COLO829 (cell line): ENCODE measurements around the gene PRRC2C.
"Not testable (repeated sequence)": the region's sequence is repeated elsewhere in the genome, so short reads cannot be mapped to it uniquely, and the experiment has no call there.

Experiments
- DNase-seq: peaks from one replicate; pipeline ENCODE4 v3.0.0; 2012; ENCODE audit warnings: low spot score

The PRRC2C gene

DNA sequence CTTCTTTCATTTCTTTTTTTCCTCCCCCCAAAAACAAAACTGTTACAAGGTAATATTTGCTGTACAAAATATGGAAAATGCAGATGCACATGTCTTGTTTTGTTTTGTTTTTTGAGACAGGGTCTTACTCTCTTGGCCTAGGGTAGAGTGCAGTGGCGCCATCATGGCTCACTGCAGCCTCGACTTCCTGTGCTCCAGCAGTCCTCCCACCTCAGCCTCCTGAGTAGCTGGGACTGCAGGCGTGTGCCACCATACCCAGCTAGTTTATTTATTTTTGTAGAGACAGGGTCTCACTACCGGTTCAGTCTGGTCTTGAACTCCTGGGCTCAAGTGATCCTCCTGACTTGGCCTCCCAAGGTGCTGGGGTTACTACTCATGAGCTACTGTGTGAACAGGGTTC is 15.5 kb downstream of the PRRC2C start:
- DNase-seq: no peak

DNA sequence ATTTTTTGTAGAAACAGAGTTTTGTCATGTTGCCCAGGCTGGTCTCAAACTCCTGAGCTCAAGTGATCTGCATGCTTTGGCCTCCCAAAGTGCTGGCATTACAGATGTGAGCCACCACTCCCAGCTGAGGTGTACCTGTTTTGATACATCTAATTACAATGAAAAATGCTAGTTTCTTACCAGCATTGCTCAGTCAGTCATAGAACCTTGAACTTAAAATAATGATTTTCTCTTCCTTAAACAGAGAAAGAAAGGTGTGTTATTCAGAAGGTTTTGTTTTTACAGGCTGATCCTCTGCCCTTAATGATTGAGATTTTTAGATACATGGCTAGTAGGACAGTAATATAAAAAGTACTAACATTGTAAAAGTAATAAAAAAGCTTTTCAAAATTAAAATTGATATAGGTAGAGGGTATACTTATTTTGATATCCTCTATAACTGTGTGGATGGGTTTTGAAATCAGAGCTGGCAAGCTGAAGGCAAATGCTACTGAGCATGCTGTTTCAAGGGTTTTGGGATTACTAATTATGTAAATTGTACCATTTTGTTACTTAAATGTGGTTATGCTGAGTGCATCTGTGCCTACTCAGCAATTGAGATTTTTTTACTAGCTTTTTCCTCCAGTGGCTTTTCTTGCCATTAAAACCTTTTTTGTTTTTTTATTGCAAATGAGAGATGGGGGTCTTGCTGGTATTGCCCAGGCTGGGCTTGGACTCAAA is 16.1 kb downstream of the PRRC2C start:
- DNase-seq: no peak

DNA sequence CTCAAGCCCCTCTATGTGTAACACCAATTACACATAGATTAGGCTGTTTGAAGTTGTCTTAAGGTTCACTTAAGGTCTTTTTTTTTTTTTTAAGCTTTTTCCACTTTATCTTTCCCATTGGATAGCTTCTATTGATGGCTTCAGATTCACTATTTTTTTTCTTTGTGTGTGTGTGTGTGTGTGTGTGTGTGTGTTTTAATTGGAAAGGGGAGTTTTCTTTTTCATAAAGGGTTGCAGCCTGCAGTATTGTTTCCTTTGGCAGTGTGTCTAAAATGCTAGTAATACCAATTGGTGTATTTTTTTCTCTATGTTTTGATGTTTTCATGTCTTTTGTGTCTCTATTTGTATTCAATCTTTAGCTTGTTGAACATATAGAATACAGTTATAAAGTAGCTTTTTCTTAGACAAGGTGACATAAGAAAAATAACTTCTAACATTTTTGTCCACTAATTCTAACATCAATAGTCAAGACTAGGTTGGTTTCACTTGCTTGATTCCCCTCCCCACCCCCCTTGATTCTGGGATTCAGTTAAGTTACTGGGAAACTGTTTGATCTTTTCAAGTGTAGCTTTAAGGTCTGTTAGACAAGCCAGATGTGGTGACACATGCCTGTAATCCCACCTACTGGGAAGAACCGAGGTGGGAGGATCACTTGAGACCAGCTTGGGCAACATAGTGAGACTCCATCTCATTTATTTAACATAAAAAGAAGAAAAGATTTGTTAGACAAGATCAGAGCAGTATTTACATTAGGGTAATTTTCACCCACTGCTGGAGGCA is 21.4 kb downstream of the PRRC2C start:
- no peak for DNase-seq

DNA sequence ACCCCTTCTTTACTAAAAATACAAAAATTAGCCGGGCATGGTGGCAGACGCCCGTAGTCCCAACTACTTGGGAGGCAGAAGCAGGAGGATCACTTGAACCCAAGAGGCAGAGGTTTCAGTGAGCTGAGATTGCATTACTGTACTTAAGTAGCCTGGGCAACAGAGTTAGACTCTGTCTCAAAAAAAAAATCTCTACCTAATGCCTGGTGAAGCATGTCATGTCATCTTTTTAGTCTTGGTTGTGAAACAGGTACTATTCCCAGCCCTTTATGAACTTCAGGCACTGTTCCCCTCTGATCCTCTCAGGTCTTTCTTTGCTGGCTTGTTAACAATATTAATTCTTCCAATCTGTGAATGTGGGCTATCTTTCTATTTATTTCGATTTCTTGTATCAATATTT is 22.1 kb downstream of the PRRC2C start:
- DNase-seq: no peak

DNA sequence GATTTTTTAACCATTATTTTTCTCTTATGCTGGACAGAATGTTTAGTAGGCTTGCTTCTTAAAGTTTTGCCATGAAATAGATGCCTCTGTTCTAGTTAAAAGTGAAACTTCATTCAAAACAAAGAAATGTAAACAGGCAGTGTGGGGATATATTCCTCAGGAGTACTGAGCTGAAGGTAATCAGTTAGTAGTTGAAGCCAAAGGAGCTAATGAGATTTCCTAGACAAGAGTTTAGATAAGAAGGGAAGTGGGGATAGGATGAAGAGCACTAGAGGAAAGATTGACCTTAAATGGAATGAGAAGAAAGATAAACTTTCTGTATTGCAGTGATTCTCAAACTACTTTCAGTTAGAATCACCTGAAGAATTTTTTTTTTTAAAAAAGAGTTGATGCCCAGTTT is 23.9 kb downstream of the PRRC2C start:
- no peak for DNase-seq

DNA sequence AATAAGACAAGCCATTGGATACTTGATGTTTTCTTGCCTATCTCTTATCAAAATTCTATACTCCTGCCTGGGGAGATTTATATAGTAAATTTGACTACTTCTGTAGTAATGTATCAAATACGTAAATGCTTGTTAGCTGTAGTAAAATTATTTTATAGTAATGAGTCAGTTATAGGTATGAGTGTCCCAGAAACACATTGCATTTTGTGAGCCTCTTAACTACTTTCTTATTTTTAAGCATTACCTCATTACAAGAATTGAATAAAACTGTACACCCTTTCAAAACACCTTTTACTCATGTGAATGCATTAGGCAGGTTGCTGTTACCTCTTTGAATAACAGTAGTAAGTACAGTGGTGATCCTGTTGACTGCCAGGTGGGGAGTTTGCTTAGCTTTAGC is 28.4 kb downstream of the PRRC2C start:
- no peak for DNase-seq

DNA sequence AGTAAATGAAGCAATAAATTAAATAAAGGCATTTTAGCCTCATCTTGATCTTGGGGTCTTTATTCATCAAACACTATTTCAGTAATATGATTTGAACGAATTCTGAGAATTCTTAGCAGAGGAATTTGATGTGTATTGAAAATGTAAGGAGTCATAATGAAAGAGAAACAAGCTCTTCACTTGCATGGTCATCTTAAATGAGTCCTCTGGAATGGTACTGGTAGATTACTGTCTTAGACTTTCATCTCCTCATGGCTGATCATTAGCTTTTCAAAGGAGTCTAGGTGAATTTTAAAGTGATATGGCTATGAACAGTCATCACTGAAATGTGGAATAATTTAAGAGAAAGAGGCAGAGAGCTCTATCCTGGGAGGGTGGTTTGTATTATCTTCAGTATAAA is 30.0 kb downstream of the PRRC2C start:
- DNase-seq: no peak

DNA sequence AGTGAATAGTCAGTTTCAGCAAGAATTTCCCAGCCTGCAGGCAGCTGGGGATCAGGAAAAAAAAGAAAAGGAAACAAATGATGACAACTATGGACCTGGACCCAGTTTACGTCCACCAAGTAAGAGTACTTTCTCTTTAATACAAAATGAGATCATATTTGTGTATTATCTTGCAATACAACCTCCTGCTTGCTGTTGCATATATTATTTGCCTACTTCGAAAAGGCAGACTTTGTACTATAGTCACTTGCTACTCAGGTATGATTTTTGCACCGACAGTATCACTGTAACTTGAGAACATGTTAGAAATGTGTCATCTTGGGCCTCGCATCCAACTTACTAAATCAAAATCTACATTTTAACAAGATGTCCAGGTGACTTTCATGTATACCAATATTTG is 30.4 kb downstream of the PRRC2C start:
- DNase-seq: no peak

DNA sequence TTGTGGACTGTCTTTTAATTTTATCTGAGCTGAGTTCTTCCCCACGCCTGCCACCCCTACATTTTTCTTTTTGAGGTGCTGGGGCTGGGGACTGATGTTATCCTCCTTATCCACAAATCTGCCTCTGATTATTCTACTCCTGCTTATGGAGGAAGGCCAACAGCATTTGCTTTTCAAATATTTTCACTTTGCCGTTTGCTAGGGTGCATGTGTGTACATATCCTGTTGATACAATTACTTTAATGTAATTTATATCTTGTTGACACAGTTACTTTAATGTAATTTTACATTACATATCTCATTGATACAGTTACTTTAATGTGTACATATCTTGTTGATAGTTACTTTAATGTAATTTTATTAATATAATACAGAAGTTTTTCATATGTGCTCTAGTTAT is 36.2 kb downstream of the PRRC2C start:
- no peak for DNase-seq

DNA sequence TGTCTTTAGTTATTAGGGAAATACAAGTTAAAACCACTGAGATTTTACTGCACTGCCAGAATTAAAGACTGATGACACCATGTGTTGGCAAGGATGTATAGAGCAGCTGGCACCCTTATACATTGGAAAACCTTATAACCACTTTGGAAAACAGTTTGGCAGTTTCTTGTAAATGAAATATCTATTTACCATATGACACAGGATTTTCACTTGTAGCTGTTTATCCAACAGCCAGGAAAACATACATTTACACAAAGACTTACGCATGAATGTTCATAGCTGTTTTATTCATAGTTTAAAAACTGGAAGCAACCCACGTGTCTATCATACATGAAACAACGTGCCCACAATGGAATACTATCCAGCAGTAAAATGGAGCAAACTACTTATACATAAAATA is 45.3 kb downstream of the PRRC2C start:
- no peak for DNase-seq

DNA sequence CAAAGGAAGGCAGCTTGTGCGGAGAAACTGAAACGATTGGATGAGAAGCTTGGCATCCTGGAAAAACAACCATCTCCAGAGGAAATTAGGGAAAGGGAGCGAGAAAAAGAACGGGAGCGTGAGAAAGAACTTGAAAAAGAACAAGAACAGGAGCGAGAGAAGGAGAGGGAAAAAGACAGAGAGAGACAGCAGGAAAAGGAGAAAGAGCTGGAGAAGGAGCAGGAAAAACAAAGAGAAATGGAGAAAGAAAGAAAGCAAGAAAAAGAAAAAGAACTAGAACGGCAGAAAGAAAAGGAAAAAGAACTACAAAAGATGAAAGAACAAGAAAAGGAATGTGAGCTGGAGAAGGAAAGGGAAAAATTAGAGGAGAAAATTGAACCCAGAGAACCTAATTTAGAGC is 47.2 kb downstream of the PRRC2C start:
- no peak for DNase-seq

DNA sequence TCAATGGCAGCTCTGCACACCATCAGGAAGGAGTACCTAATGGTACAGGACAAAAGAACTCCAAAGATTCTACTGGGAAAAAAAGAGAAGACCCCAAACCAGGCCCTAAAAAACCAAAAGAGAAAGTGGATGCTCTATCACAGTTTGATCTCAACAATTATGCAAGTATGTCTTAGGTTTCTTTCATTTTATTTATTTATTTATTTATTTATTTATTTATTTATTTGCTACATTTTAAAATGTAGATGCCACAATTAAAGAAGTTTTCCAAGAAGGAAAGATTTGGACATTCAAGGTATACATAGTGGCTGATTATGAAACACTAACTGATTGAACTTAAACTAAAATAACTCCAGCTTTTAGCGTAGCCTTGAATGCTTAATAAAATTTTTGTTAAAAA is 60.2 kb downstream of the PRRC2C start:
- DNase-seq: no peak

DNA sequence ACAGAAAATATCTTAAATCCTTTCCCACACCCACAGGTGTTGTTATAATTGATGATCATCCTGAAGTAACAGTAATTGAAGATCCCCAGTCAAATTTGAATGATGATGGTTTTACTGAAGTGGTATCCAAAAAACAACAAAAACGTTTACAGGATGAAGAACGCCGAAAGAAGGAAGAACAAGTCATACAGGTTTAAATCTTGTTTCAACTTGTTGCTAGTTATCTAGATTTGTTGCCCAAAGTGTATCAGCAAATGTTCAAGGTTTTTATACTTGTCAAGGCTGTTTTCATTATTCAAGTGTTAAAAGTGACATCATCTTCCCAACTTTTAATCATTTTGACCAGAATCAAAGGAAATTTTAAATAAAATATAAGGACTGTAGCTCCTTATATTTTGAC is 64.7 kb downstream of the PRRC2C start:
- no peak for DNase-seq

DNA sequence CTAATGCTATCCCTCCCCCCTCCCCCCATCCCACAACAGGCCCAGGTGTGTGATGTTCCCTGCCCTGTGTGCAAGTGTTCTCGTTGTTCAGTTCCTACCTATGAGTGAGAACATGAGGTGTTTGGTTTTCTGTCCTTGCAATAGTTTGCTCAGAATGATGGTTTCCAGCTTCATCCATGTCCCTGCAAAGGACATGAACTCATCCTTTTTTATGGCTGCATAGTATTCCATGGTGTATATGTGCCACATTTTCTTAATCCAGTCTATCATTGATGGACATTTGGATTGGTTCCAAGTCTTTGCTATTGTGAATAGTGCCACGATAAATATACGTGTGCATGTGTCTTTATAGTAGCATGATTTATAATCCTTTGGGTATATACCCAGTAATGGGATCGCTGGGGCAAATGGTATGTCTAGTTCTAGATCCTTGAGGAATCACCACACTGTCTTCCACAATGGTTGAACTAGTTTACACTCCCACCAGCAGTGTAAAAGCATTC is 65.3 kb downstream of the PRRC2C start:
- DNase-seq: not testable (repeated sequence)

DNA sequence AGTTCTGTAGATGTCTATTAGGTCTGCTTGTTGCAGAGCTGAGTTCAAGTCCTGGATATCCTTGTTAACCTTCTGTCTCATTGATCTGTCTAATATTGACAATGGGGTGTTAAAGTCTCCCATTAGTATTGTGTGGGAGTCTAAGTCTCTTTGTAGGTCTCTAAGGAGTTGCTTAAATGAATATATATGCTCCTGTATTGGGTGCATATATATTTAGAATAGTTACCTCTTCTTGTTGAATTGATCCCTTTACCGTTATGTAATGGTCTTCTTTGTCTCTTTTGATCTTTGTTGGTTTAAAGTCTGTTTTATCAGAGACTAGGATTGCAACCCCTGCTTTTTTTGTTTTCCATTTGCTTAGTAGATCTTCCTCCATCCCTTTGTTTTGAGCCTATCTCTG is 68.6 kb downstream of the PRRC2C start:
- DNase-seq: not testable (repeated sequence)

DNA sequence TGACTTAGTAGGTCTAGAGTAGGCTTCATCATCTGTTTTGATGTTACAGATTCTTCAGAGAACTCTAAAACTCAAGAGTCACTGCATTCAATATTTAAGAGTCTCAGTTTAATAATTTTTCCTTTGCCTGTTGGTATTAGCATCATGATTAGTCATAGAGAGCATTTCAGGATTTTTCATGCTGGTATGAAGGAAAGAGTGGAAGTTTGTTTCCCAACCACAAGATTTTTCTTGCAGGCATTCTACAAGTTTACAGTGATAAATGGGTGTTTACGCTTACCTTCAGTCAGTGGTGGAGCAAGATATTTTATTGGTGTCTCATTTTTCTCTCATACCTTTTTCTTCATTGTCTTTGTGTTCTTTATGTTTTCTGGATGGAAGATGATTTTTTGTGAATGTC is 78.3 kb downstream of the PRRC2C start:
- no peak for DNase-seq

DNA sequence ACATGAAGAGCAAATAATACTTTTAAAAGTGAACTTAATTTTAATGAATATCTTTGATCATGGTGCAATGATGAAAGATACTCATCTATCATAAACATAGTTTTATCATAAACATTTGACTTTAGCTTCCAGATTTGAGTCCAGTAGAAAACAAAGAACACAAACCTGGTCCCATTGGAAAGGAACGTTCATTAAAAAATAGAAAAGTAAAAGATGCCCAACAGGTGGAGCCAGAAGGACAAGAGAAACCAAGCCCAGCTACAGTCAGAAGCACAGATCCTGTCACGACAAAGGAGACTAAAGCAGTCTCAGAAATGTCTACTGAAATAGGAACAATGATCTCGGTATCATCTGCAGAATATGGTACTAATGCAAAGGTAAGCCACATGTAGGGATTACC is 81.1 kb downstream of the PRRC2C start:
- no peak for DNase-seq

DNA sequence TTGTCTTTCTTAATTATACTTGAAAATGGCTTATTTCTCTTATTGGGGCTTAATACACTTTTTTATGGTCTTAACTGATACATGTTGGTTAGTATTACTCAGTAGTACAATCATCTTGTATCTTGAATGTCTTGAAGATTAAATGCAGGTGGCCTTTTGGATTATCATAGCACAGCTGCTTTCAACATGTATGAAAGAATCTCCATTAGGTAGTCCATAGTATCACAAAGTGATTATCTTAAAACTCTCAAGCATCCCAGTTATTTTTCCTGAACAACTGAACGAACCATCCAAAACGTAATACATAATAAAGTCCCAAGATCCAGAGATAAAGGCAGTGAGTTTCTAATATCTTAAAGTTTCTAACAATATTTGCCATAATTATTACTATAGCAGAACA is 85.0 kb downstream of the PRRC2C start:
- no peak for DNase-seq

DNA sequence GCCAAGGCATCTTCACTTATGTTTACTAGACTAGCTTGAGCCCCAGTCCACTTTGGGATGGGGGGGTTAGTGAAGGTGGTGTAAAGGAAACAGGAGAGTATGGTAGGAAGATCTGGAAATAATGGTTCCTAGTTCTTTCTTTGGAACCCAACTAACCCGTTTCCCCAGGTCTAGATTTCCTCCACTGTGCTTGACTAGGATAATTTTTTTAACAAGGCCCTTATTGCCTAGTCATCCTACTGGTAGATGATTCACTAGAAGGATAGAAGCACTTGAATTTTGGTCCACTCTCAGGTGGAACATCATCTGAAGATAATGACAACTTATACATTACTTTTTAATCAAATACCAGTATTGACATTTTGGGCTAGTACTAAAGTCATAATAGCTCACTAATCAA is 90.8 kb downstream of the PRRC2C start:
- no peak for DNase-seq

DNA sequence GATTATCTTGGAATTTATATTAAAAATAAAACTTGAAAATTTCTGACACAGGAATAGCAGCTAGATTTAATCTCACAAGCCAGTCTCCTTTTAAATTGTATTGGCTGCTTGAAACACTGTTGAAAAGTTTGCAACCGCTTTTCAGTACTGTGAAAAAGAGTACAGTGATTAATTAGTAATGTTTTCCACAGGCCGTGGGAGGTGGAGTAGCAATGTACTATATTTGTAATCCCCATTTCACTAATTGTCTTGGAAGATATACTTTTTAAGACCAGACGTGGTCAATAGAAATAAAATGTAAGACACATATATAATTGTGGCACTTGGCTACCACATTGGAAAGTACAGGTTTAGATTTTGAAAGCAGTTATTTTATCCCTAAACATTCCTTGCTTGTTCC is 95.9 kb downstream of the PRRC2C start:
- DNase-seq: no peak

DNA sequence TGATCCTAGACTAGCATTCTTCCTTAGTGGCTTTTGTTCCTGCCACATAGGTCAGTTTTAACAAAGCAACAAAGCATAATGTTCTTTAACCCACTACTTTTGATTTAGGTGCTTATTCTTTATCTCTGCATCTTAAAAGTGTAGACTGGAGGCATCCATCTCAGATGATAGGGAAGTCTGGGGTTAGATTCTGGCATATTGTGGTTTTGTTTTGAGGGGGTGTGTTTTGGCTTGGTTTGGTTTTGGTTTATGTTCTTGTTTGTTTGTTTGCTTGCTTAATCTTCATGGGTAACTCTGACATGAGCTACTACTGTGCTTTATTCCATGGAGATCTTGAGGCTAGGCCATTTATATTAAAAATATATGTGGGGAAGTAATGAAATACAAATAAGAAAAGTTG is 96.4 kb downstream of the PRRC2C start:
- no peak for DNase-seq

DNA sequence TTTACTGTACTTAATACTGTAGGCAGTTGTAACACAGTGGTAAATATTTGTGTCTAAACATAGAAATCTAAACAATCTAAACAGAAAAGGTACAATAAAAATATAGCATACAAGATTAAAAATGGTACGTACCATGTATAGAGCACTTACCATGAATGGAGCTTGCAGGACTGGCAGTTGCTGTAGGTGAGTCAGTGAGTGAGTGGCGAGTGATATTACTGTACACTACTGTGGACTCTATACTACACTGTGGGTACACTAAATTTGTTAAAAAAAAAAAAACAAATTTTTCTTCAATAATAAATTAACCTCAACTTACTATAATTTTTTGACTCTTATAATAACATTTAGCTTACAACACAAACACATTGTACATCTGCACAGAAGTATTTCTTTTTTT is 97.3 kb downstream of the PRRC2C start:
- no peak for DNase-seq

DNA sequence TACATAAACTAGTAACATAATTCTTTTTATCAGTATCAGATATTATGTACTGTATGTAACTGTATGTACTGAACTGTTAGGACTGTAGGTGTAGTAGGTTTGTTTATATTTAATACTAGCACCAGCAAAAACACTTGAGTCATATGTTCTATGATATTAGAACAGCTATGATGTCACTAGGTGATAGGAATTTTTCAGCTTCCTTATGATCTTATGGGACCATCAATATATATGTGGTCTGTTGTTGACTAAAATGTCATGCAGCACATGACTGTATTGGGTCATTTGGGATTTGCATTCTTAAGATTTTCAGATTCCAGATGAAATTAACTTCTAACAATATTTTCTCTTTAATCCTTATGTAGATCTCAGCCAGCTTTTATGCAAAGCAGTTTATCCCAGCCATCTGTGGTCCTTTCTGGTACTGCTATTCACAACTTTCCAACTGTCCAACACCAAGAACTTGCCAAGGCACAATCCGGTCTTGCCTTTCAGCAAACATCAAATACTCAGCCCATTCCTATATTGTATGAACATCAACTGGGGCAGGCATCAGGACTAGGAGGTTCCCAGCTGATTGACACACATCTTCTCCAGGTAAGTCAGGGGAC is 98.4 kb downstream of the PRRC2C start:
- no peak for DNase-seq
